ENCODE data around the gene SIRPB2. TPM values are rescaled to one million over a fixed set of nuclear protein-coding genes. Genes with fewer than 3 reads are reported as not detected.

The SIRPB2 gene
- total RNA-seq, 1 experiment from 2014 or later = 7.1 TPM

- no peaks in the 10 kb centered on the region for H3K27me3 ChIP-seq (ENCODE audit: insufficient read depth, low read depth)
- H3K9me2 ChIP-seq (ENCODE audit: insufficient read depth) = no peaks in the 10 kb centered on the region
- H3K4me1 ChIP-seq (replicated peaks; ENCODE audit: insufficient read depth) = peaks cover 11% of the 10 kb centered on the region
- peaks cover 9% of the 10 kb centered on the region; the same call in 1 of the 2 replicates for H3F3A ChIP-seq (ENCODE audit: insufficient read depth, low read depth)
- H3K27ac ChIP-seq = no peak overlapping the region
- no TSS peak for BruUV-seq (replicated peaks)
- DNase-seq = no peak
- intact Hi-C loops (cut with micrococcal nuclease; ENCODE audit: unreplicated experiment) = no loop called here
- H3K79me2 ChIP-seq (ENCODE audit: low read depth) = peaks cover 74% of the 10 kb centered on the region
- ChIA-PET POLR2A (ENCODE audit: unreplicated experiment) (no interaction called here), CTCF (interaction anchor here (0.6 kb wide), 1 partner anchor 1389 kb away, joined by 4 read pairs; no protein-coding TSS in a partner anchor)
- TF ChIP-seq EZH2 (IDR thresholded peaks at IDR 0.05; ENCODE audit: low read depth) = no peak
- TF ChIP-seq CTCF (conservative IDR thresholded peaks at IDR 0.05) = no peak
- no peak overlapping the region for H2AFZ ChIP-seq
- peaks cover 13% of the 10 kb centered on the region for H4K20me1 ChIP-seq (ENCODE audit: insufficient read depth)
- no peaks in the 10 kb centered on the region for H3K9me3 ChIP-seq (ENCODE audit: insufficient read depth, low read depth)
- no peak overlapping the region for H3K4me2 ChIP-seq
- H3K36me3 ChIP-seq (ENCODE audit: low read depth) = peaks cover 64% of the 10 kb centered on the region
- no peak overlapping the region for H3K4me3 ChIP-seq
These were observed 30.9 kb downstream of the SIRPB2 start for GRCh38 chr20:1460275-1460674.

- Histone ChIP-seq H3K4me2 (no peak overlapping the region), H3K36me3 (ENCODE audit: low read depth) (peaks cover 59% of the 10 kb centered on the region), H4K20me1 (ENCODE audit: insufficient read depth) (peaks cover 5% of the 10 kb centered on the region), H3K4me3 (no peak overlapping the region), H3K9me2 (ENCODE audit: insufficient read depth) (no peaks in the 10 kb centered on the region), H3K27ac (no peak overlapping the region), H3K79me2 (ENCODE audit: low read depth) (peaks cover 51% of the 10 kb centered on the region), H3K9me3 (ENCODE audit: insufficient read depth, low read depth) (no peaks in the 10 kb centered on the region), H3K4me1 (replicated peaks; ENCODE audit: insufficient read depth) (no peaks in the 10 kb centered on the region), H3K27me3 (ENCODE audit: insufficient read depth, low read depth) (no peaks in the 10 kb centered on the region), H2AFZ (no peak overlapping the region), H3F3A (ENCODE audit: insufficient read depth, low read depth) (peaks cover 4% of the 10 kb centered on the region; the same call in 1 of the 2 replicates)
- POLR2A ChIA-PET (ENCODE audit: unreplicated experiment) = interaction anchor here (0.5 kb wide), 1 partner anchor 86 kb away, joined by 5 read pairs; no protein-coding TSS in a partner anchor
- CTCF ChIA-PET = no interaction called here
- BruUV-seq (replicated peaks) = no TSS peak
- intact Hi-C loops (cut with micrococcal nuclease; ENCODE audit: unreplicated experiment) = no loop called here
- no peak for DNase-seq
- TF ChIP-seq CTCF (conservative IDR thresholded peaks at IDR 0.05) (no peak), EZH2 (IDR thresholded peaks at IDR 0.05; ENCODE audit: low read depth) (no peak)
These were observed 33.2 kb downstream of the SIRPB2 start for GRCh38 chr20:1457992-1458391.

GRCh38 chr20:1456300-1456699, 34.9 kb downstream of the SIRPB2 start:
- no TSS peak for BruUV-seq (replicated peaks)
- Histone ChIP-seq H3F3A (ENCODE audit: insufficient read depth, low read depth) (peaks cover 3% of the 10 kb centered on the region; the same call in 1 of the 2 replicates), H3K27me3 (ENCODE audit: insufficient read depth, low read depth) (no peaks in the 10 kb centered on the region), H3K4me2 (no peak overlapping the region), H3K4me3 (no peak overlapping the region), H3K36me3 (ENCODE audit: low read depth) (peaks cover 69% of the 10 kb centered on the region), H2AFZ (no peak overlapping the region), H4K20me1 (ENCODE audit: insufficient read depth) (no peaks in the 10 kb centered on the region; the same call in none of the 2 replicates), H3K4me1 (replicated peaks; ENCODE audit: insufficient read depth) (no peaks in the 10 kb centered on the region), H3K79me2 (ENCODE audit: low read depth) (peaks cover 35% of the 10 kb centered on the region), H3K27ac (no peak overlapping the region), H3K9me2 (ENCODE audit: insufficient read depth) (no peaks in the 10 kb centered on the region), H3K9me3 (ENCODE audit: insufficient read depth, low read depth) (no peaks in the 10 kb centered on the region)
- no peak for DNase-seq
- TF ChIP-seq CTCF (conservative IDR thresholded peaks at IDR 0.05) = no peak
- TF ChIP-seq EZH2 (IDR thresholded peaks at IDR 0.05; ENCODE audit: low read depth) = no peak
- ChIA-PET CTCF (interaction anchor here (0.5 kb wide), 1 partner anchor 321 kb away, joined by 7 read pairs; no protein-coding TSS in a partner anchor), POLR2A (ENCODE audit: unreplicated experiment) (no interaction called here)
- intact Hi-C loops (cut with micrococcal nuclease; ENCODE audit: unreplicated experiment) = no loop called here
